Mammary epithelial cell (primary cell): ENCODE measurements around the gene INTU.

Experiments
- EZH2 ChIP-seq: IDR thresholded peaks from 2 replicates; pipeline ENCODE4 v1.6.1; 2012; ENCODE audit warnings: low read length, inconsistent platforms, borderline replicate concordance
- TF ChIP-seq, protein P1 (sequence below), 2 donors: IDR thresholded peaks in 1 of 2; conservative IDR thresholded peaks in 1 of 2; 2 replicates each; pipeline ENCODE4 v1.5.1; 2011 to 2012; ENCODE audit warnings: inconsistent platforms in 2 of 2, low read length in 2 of 2, mild to moderate bottlenecking in 2 of 2, control low read depth in 1 of 2, low read depth in 1 of 2; ENCODE audit not compliant: insufficient read depth in 1 of 2; ENCODE audit errors: extremely low read depth in 1 of 2

GRCh38 chr4:127660284-127660885 is 27.6 kb downstream of the INTU start:
- TF ChIP-seq, protein P1, sequence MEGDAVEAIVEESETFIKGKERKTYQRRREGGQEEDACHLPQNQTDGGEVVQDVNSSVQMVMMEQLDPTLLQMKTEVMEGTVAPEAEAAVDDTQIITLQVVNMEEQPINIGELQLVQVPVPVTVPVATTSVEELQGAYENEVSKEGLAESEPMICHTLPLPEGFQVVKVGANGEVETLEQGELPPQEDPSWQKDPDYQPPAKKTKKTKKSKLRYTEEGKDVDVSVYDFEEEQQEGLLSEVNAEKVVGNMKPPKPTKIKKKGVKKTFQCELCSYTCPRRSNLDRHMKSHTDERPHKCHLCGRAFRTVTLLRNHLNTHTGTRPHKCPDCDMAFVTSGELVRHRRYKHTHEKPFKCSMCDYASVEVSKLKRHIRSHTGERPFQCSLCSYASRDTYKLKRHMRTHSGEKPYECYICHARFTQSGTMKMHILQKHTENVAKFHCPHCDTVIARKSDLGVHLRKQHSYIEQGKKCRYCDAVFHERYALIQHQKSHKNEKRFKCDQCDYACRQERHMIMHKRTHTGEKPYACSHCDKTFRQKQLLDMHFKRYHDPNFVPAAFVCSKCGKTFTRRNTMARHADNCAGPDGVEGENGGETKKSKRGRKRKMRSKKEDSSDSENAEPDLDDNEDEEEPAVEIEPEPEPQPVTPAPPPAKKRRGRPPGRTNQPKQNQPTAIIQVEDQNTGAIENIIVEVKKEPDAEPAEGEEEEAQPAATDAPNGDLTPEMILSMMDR (conservative IDR thresholded peaks at IDR 0.05 in 1 of 2, IDR thresholded peaks at IDR 0.05 in 1 of 2; ENCODE audit: extremely low read depth in 1 of 2, insufficient read depth in 1 of 2, low read depth in 1 of 2, low read length in 2 of 2): no peak
- TF ChIP-seq EZH2: no peak
